Gastrocnemius medialis (tissue), 4 donors: Measurements from ENCODE around the gene C2CD4C.

Source experiments
- POLR2A ChIP-seq, 2 donors: fragments of 450-650 bp; IDR thresholded peaks; one replicate each; pipeline ENCODE4 v1.6.1; 2017; ENCODE audit warnings: antibody characterized with exemption in 2 of 2, mild to moderate bottlenecking in 2 of 2, moderate library complexity in 2 of 2
- TF ChIP-seq, protein P1 (sequence below), 5 experiments: fragments of 450-650 bp in 3 of 5; fragments of 200-600 bp in 2 of 5; sonication (generic) in 2 of 5; IDR thresholded peaks in 4 of 5; conservative IDR thresholded peaks in 1 of 5; 1 replicate in 4 of 5; 2 replicates in 1 of 5; pipeline ENCODE4 v1.5.1; 2016 to 2019; ENCODE audit warnings: antibody characterized with exemption in 5 of 5, mild to moderate bottlenecking in 3 of 5, moderate library complexity in 3 of 5

DNA sequence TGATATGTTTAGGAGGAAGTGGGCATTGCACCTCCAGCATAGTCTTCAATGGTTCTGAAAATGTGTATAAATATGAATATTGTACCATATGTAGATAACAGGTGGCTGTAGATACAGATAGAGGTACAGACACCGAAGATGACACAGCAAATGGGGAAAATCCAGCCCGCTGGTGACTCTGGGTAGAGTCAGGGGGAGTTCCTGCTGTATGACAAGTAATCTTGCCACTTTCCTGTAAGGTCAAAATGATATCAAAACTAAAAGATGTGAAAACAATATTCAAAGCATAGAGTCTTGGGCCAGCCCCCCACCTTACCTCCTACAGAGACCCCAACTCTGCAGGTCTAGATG is 17.8 kb downstream of the C2CD4C start:
- TF ChIP-seq, protein P1, sequence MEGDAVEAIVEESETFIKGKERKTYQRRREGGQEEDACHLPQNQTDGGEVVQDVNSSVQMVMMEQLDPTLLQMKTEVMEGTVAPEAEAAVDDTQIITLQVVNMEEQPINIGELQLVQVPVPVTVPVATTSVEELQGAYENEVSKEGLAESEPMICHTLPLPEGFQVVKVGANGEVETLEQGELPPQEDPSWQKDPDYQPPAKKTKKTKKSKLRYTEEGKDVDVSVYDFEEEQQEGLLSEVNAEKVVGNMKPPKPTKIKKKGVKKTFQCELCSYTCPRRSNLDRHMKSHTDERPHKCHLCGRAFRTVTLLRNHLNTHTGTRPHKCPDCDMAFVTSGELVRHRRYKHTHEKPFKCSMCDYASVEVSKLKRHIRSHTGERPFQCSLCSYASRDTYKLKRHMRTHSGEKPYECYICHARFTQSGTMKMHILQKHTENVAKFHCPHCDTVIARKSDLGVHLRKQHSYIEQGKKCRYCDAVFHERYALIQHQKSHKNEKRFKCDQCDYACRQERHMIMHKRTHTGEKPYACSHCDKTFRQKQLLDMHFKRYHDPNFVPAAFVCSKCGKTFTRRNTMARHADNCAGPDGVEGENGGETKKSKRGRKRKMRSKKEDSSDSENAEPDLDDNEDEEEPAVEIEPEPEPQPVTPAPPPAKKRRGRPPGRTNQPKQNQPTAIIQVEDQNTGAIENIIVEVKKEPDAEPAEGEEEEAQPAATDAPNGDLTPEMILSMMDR (IDR thresholded peaks at IDR 0.05 in 4 of 5, conservative IDR thresholded peaks at IDR 0.05 in 1 of 5): no peak
- no peak for TF ChIP-seq POLR2A (IDR thresholded peaks at IDR 0.05)
